Sigmoid colon (tissue), 4 donors: Measurements from ENCODE around the gene SHB.

Experiments used
- CTCF ChIP-seq, 4 experiments: fragments of 450-650 bp in 3 of 4; fragments of 200-600 bp in 1 of 4; IDR thresholded peaks; one replicate each; pipeline ENCODE4 v1.5.1; 2016 to 2019; ENCODE audit warnings: antibody characterized with exemption in 4 of 4, mild to moderate bottlenecking in 3 of 4, moderate library complexity in 2 of 4
- EP300 ChIP-seq, 4 donors: sonication (generic); formaldehyde crosslinking; IDR thresholded peaks; one replicate each; pipeline ENCODE4 v1.6.1; 2017; ENCODE audit warnings: antibody characterized with exemption in 4 of 4
- POLR2AphosphoS5 ChIP-seq, 4 donors: sonication (generic); formaldehyde crosslinking; IDR thresholded peaks; one replicate each; pipeline ENCODE4 v1.6.1; 2017; ENCODE audit warnings: antibody characterized with exemption in 4 of 4

- TF ChIP-seq POLR2AphosphoS5 (IDR thresholded peaks at IDR 0.05), result no peak
- TF ChIP-seq CTCF (IDR thresholded peaks at IDR 0.05), result no peak
- TF ChIP-seq EP300 (IDR thresholded peaks at IDR 0.05), result no peak
Measured at GRCh38 chr9:37978481-37978864, 90.6 kb downstream of the SHB start.
